ENCODE data around the gene GMPS.
"Not testable (repeated sequence)": the region's sequence is repeated elsewhere in the genome, so short reads cannot be mapped to it uniquely, and the experiment has no call there.

Gene GMPS

GRCh38 chr3:155944081-155944480 lies 73.6 kb downstream of the GMPS start:
- no peak for DNase-seq

- no peak for DNase-seq
Measured at GRCh38 chr3:155946178-155946577, 75.7 kb downstream of the GMPS start.

- DNase-seq, result no peak
Measured at GRCh38 chr3:155948476-155948875, 78.0 kb downstream of the GMPS start.

- DNase-seq, result no peak
Measured at GRCh38 chr3:155949453-155950217, 79.2 kb downstream of the GMPS start.

- DNase-seq, result no peak
Measured at GRCh38 chr3:155956508-155957411, 86.3 kb downstream of the GMPS start.

GRCh38 chr3:155957412-155957880 lies 87.0 kb downstream of the GMPS start:
- DNase-seq, result no peak

GRCh38 chr3:155958676-155959075 lies 88.2 kb downstream of the GMPS start:
- no peak for DNase-seq

GRCh38 chr3:155960060-155960459 lies 89.6 kb downstream of the GMPS start:
- DNase-seq, result no peak

GRCh38 chr3:155961044-155961443 lies 90.6 kb downstream of the GMPS start:
- not testable (repeated sequence) for DNase-seq

GRCh38 chr3:155963570-155963969 lies 93.1 kb downstream of the GMPS start:
- no peak for DNase-seq

GRCh38 chr3:155970398-155970797 lies 99.9 kb downstream of the GMPS start:
- no peak for DNase-seq

GRCh38 chr3:155972885-155973584 lies 102.6 kb downstream of the GMPS start:
- DNase-seq, result no peak

GRCh38 chr3:155978324-155978723 lies 107.9 kb downstream of the GMPS start:
- no peak for DNase-seq

GRCh38 chr3:155979746-155980145 lies 109.3 kb downstream of the GMPS start:
- DNase-seq, result no peak

GRCh38 chr3:155981669-155982068 lies 111.2 kb downstream of the GMPS start:
- no peak for DNase-seq

- no peak for DNase-seq
Measured at GRCh38 chr3:155983834-155984474, 113.5 kb downstream of the GMPS start.

GRCh38 chr3:155984791-155985417 lies 114.5 kb downstream of the GMPS start:
- DNase-seq, result no peak

GRCh38 chr3:155989536-155989935 lies 119.1 kb downstream of the GMPS start:
- no peak for DNase-seq

GRCh38 chr3:155991212-155991611 lies 120.8 kb downstream of the GMPS start:
- DNase-seq, result no peak

- DNase-seq, result no peak
Measured at GRCh38 chr3:155991847-155992246, 121.4 kb downstream of the GMPS start.

Measured in NCI-H1436 (cell line).